Measurements from ENCODE around the gene TGFBR2.

Gene TGFBR2

DNA sequence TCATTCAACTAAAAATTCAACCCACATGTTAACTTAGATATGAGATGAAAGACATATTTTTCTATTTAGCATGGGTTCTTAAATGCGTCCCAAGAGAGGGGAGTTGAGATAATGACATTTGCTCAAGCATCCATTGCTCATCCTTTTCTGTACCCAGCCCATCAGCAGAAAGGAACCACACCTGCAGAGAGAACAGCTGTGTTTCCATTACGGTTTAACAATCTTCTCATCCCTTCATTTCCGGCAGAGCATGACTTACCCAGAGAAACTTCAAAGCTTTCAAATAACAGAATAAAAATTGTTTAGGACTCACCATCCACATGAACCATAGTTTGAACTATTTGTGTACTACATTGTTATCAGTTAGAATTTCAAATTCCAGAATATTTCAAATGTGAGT lies 113.1 kb downstream of the TGFBR2 start:
- no peak for DNase-seq (ENCODE audit: low read depth, low spot score)

DNA sequence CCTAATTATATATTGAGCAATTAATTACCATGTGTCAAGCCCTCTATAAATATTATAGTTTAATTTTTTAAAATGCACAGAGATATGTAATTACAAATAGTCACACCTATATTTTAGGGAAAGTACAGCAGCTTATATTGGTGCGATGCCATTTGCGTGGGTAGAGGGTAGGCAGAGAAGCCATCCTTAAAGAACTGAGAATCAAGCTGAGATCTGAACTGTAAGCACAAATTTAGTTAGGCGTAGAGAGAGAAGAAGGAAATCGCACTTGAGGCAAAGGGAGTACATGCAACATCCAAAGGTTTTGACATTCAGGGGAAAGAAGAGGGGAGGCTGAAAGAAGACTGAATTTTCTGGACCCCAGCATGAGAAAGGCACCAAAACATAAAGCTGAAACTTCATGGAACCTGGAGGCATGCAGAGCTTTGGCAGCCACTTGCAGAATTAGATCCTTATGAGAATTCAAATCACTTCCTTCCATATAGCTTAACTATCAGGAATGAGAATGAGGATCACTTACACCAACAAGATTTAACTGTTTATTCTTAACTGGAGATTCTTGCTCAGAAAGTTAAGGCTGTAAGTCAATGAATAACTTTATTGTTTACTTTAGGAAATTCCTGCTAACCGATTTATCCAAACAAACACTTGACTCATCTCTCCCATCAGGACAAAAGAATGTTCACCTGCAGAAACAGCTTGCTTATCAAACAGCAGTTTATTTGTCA lies 114.3 kb downstream of the TGFBR2 start:
- no peak for DNase-seq (ENCODE audit: low read depth, low spot score)

GRCh38 chr3:30721314-30721634 lies 114.9 kb downstream of the TGFBR2 start:
- DNase-seq (ENCODE audit: low read depth, low spot score): peak; percentile 24

GRCh38 chr3:30723211-30723610 lies 116.8 kb downstream of the TGFBR2 start:
- DNase-seq (ENCODE audit: low read depth, low spot score): no peak

GRCh38 chr3:30724863-30725262 lies 118.5 kb downstream of the TGFBR2 start:
- DNase-seq (ENCODE audit: low read depth, low spot score): no peak

- DNase-seq (ENCODE audit: low read depth, low spot score): no peak
These were observed 121.7 kb downstream of the TGFBR2 start for GRCh38 chr3:30728143-30728542.

- DNase-seq (ENCODE audit: low read depth, low spot score): no peak
These were observed 123.1 kb downstream of the TGFBR2 start for GRCh38 chr3:30729512-30729911.

DNA sequence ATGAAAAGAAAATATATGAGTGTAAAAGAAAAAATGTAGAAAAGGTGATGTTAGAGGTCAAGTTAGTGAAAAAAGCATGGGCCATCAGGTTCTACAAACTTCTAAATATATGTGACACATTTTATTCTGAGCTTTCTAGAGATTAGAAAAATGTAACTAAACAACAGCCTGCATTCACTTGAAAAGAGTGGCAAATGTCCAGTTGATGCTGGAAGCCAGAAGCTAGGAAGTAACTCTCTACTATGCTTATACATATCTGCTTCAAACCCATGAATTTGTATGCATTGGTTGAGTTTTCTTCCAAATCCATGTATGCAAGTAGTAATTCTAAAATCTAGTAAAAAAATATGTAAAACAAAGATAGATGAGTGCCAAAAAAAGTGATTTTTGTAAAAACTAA lies 123.5 kb downstream of the TGFBR2 start:
- no peak for DNase-seq (ENCODE audit: low read depth, low spot score)

DNA sequence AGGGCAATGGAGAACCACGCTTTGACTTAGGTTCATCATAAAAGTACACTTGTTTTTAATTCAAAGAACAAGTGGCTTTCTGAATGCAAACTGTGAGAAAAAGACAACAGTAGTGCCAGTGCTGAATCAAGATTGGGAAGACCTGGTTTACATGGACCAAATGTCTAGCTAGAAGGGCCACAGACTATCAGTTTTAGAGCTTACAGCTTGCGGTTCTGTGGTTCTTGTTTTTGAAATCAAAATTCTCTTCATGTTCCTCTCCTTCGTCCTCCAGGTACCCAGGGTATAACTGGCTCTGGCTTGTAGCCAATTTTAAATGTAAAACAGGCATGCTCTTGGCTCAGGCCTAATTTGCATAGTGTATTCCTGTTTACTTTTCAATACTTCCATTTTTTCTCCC lies 124.6 kb downstream of the TGFBR2 start:
- no peak for DNase-seq (ENCODE audit: low read depth, low spot score)

- DNase-seq (ENCODE audit: low read depth, low spot score): no peak
These were observed 126.8 kb downstream of the TGFBR2 start for GRCh38 chr3:30733209-30733608.

DNA sequence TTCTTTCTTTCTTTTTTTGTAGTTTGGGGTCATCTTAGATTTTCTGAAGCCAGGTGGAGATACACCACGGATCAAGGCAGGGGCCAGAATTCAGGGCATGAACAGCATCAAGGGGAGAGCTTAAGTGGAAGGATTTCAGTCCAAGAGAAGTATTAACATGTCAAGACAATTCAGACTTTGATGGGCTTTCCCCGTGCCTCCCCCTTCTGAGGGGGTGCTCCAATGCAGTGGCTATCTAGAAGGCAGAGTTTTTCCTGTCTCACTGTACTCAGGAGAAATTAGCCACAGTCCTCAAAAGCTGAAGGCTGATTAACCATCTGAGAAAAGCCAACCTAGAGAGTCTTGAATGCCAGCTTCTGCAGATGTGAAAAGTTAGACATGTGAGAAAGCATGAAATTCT lies 127.3 kb downstream of the TGFBR2 start:
- DNase-seq (ENCODE audit: low read depth, low spot score): no peak

- no peak for DNase-seq (ENCODE audit: low read depth, low spot score)
These were observed 131.5 kb downstream of the TGFBR2 start for GRCh38 chr3:30737743-30738499.

DNA sequence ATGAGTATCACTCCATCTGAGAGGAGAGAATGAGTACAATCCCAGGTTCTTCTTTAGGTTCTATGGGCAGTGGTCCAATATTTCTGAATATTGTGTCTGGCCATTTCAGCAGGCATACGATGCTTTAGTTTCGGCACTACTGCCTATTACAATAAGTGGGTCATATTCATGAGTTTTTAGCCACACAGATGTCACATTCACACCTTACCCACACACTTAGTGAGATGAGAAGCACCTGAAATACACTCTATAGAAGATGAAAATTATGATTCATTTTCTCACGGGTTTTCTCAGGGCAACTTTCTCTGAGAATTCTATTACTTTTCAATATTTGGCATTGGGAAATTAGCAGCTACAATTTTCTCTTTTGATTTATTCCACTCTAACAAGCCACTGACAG lies 132.2 kb downstream of the TGFBR2 start:
- DNase-seq (ENCODE audit: low read depth, low spot score): no peak

DNA sequence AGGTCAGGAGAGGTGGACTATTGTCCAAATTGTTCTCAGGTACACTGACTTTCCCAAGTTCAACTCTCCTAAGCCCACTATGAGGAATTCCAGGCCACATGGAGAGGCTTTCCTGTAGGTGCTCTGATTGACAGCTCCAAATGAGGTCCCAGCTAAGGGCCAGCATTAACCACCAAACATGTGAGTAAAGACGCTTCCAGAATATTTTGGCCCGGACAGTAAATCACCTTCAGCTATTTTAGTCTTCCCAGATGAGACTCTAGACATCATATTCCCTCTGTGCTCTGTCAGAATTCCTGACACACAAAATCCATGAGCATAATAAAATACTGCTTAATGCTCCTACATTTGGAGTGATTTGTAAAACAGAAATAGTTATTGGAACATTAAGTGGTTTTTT lies 135.5 kb downstream of the TGFBR2 start:
- DNase-seq (ENCODE audit: low read depth, low spot score): no peak

DNA sequence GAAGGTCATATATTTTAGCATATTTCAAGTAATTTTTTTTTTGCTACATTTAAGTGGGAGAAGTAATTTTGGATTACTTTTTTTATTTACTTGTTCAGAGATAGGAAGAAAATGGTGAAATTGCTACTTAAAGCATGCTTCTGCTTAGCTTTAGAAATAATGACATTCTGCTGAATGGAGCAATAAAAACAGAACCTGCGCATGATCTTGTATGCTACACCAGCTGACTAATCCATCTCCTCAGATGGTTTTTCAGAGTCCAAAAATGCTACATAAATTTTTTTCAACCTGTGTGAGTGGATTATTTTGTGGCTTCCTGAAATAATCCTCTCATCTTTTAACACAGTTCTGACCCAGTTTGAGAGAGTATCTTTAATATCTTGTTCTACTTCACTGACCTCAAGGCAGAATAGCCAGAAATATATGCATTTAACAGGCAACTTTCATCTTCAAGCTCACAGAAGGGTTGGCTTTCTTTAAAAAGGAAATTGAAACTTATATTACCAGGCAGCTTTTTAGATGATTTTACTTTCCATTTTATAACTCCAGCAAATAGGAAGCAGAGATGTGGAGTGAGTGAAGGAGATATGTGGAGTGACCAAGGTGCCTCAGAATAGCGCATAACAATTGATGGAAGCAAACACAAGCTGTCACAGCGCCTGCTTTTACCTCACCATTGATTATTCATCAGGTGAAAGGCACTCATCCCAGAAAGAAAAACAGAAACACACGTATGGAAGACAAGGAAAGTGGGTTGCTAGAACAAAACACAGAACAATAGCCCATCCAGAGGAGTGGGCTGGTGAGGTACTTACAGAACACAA lies 136.6 kb downstream of the TGFBR2 start:
- DNase-seq (ENCODE audit: low read depth, low spot score): no peak
